GM12801 (cell line): ENCODE measurements around the gene CCDC134.

ENCODE experiments used
- TF ChIP-seq, protein P1 (sequence below): IDR thresholded peaks from one replicate; pipeline ENCODE4 v1.5.1; 2011; ENCODE audit warnings: control low read depth; ENCODE audit not compliant: insufficient read length; ENCODE audit errors: extremely low read depth

The CCDC134 gene

DNA sequence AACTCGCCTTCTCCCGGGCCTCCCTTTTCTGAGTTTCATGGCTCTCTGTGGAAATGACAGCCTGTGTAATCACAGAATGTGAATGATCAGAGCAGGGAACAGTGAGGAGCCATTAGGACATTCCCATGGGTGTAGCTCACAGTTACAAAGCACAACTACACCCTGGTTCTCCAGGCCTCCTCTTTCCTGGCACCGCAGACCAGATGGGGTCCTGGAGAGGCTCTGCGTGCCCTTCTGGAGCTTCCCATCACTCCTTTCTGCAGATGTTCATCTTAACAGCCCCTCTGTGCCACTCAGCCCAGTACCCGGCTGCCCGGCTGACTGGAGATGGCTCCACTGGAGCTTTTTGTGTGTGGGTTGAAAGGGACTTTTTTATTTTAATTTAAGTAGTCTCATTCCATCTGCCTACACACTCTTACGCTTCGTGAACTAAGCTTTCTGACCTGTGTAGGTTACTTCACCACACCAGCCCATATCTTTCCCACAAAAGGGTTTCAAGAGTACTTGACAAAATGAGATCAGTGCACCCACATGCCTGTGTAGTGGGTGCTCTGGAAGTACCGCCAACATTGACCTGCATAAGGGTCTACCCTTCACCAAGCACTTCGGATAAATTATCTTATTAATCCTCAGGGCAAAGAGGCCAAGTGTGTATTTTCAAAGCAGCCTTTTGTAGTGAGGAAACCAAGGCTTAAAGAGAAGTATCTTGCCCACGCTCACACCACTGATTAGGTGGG is 62.2 kb downstream of the CCDC134 start:
- TF ChIP-seq, protein P1, sequence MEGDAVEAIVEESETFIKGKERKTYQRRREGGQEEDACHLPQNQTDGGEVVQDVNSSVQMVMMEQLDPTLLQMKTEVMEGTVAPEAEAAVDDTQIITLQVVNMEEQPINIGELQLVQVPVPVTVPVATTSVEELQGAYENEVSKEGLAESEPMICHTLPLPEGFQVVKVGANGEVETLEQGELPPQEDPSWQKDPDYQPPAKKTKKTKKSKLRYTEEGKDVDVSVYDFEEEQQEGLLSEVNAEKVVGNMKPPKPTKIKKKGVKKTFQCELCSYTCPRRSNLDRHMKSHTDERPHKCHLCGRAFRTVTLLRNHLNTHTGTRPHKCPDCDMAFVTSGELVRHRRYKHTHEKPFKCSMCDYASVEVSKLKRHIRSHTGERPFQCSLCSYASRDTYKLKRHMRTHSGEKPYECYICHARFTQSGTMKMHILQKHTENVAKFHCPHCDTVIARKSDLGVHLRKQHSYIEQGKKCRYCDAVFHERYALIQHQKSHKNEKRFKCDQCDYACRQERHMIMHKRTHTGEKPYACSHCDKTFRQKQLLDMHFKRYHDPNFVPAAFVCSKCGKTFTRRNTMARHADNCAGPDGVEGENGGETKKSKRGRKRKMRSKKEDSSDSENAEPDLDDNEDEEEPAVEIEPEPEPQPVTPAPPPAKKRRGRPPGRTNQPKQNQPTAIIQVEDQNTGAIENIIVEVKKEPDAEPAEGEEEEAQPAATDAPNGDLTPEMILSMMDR = no peak

DNA sequence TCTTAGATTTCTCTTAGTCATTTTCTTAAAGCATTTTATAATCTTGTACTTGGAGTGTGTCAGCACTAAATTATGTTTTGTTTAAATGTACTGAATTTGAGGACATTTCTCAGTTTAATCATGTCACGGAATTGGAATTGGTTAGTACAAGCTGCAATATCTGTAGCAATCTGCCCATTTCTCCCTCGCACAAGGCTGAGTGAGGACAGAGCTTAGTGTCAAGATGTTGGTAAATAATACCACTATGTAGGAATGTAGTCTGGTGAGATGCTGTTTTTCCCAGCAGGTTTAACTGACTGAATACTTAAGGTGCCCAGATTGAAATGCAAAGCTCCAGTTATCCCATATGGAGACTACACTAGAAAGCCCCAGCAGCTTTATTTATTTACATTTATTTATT is 63.0 kb downstream of the CCDC134 start:
- TF ChIP-seq, protein P1 = no peak

DNA sequence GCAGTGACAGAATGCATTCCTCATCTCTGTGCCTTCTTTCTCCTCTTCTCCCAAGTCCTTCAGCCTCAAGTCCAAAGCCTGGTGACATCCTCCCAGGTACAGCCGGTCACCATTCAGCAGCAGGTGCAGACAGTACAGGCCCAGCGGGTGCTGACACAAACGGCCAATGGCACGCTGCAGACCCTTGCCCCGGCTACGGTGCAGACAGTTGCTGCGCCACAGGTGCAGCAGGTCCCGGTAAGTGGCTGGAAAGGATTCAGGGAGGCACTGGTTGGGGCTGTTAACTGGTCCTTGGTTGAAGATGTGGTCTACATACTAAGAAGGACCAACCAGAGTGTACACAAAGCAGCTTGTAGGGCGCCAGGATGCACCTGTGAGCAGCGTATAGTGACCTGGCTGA is 68.1 kb downstream of the CCDC134 start:
- TF ChIP-seq, protein P1 = no peak

DNA sequence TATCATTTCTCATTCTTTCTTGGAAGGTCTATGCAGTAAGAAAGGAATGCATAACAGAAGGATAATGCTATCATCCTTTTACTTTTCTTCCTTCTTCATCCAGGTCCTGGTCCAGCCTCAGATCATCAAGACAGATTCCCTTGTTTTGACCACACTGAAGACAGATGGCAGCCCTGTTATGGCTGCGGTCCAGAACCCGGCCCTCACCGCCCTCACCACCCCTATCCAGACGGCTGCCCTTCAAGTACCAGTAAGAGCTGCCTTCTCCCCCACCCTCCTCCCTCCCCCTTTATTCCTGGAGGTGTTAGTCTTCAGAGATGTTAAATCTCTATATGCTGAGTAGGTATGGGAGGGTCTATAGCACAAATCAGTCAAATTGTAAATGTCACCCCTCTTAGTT is 70.3 kb downstream of the CCDC134 start:
- TF ChIP-seq, protein P1 = no peak

DNA sequence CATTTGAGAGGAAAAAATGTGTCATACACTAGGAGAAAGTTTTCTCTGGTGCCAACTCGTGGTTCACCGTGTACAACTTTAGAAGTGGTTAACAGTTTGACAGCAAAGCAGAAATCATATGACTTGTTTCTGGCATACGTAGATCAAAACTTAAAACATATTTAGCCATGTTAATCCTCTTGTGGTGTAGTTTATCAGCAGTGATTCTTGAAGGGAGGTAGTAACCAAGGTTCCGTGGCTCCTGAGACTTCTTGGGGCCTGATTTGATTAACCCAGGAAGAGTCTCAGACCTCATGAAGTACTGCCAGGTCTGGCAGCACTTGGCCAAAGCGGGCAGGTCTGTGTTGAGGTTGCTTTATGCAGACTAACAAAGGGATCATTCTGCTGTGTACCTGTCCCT is 72.9 kb downstream of the CCDC134 start:
- TF ChIP-seq, protein P1 = no peak

DNA sequence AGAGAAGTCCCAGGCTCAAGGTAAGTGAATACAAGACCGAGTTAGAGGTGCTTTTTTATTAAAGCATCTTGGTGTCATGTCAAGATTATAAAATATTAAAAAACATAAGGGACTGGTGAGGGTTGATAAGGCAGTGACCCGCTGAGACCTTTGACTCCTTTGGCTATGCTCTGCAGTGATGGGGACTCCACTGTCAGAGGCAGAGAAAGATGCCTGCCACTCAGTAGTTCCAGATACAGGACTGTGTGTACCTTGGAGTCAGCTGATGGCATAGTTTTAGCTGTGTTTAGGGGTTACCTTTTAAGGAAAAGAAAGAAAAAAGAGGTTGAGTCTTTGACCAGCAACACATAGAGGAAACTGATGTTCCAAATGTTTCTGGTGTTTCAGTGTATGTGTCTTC is 73.6 kb downstream of the CCDC134 start:
- TF ChIP-seq, protein P1 = no peak

DNA sequence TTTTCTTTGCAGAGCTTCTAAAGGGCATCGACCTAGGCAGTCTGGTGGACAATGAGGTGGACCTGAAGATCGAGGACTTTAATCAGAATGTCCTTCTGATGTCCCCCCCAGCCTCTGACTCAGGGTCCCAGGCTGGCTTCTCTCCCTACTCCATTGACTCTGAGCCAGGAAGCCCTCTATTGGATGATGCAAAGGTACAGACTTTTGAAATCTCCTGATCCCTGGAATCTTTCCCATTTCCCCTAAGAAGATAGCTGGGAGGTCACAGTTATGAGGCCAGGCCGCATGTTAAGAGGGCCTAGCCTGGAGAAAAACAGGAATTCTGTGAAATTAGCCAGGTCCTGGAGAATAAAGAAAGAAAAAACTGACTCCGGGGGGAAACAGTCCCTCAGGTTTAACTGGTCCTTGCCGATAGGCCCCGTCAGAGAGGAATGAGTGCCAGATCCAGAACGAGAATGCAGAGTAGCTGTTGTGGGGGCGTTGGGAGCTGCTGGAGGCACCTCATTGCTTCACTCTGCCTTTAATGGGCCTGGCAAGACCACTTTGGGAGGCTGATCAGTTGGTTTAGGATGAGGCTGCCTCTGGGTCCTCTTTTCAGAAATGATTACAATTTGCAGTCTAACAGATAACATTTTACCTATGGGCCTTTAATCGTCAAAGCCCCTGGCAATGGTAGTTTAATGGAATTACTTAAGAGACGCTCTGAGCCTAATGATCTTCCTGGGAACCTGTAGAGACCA is 75.2 kb downstream of the CCDC134 start:
- TF ChIP-seq, protein P1 = no peak
